Endothelial cell of umbilical vein (primary cell): ENCODE measurements around the gene SMIM9.

Source experiments
- POLR2A ChIP-seq: IDR thresholded peaks from 2 replicates; pipeline ENCODE4 v1.6.1; 2012; ENCODE audit warnings: low read depth, mild to moderate bottlenecking, control low read depth, low read length
- TF ChIP-seq, protein P1 (sequence below), 2 donors: IDR thresholded peaks; 1 replicate in 1 of 2; 2 replicates in 1 of 2; pipeline ENCODE4 v1.5.1; 2011; ENCODE audit warnings: low read length in 2 of 2, mild to moderate bottlenecking in 2 of 2, moderate library complexity in 2 of 2, control low read depth in 1 of 2, inconsistent platforms in 1 of 2, low read depth in 1 of 2; ENCODE audit not compliant: insufficient read depth in 1 of 2; ENCODE audit errors: extremely low read depth in 1 of 2

DNA sequence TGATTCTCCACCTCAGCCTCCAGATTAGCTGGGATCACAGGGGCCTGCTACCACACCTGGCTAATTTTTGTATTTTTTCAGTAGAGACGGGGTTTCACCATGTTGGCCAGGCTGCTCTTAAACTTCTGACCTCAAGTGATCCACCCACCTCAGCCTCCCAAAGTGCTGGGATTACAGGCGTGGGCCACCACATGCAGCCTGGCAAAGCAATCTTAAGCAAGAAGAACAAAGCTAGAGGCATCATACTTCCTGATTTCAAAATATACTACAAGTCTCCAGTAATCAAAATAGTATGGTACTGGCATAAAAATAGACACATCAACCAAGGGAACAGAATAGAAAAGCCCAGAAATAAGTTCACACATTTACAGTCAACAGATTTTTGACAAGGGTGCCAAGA, 38.9 kb upstream of the SMIM9 start:
- TF ChIP-seq, protein P1, sequence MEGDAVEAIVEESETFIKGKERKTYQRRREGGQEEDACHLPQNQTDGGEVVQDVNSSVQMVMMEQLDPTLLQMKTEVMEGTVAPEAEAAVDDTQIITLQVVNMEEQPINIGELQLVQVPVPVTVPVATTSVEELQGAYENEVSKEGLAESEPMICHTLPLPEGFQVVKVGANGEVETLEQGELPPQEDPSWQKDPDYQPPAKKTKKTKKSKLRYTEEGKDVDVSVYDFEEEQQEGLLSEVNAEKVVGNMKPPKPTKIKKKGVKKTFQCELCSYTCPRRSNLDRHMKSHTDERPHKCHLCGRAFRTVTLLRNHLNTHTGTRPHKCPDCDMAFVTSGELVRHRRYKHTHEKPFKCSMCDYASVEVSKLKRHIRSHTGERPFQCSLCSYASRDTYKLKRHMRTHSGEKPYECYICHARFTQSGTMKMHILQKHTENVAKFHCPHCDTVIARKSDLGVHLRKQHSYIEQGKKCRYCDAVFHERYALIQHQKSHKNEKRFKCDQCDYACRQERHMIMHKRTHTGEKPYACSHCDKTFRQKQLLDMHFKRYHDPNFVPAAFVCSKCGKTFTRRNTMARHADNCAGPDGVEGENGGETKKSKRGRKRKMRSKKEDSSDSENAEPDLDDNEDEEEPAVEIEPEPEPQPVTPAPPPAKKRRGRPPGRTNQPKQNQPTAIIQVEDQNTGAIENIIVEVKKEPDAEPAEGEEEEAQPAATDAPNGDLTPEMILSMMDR (IDR thresholded peaks at IDR 0.05; ENCODE audit: extremely low read depth in 1 of 2, insufficient read depth in 1 of 2, low read depth in 1 of 2, low read length in 2 of 2), result no peak
- no peak for TF ChIP-seq POLR2A
